ENCODE data around the gene CHRM2.

DNA sequence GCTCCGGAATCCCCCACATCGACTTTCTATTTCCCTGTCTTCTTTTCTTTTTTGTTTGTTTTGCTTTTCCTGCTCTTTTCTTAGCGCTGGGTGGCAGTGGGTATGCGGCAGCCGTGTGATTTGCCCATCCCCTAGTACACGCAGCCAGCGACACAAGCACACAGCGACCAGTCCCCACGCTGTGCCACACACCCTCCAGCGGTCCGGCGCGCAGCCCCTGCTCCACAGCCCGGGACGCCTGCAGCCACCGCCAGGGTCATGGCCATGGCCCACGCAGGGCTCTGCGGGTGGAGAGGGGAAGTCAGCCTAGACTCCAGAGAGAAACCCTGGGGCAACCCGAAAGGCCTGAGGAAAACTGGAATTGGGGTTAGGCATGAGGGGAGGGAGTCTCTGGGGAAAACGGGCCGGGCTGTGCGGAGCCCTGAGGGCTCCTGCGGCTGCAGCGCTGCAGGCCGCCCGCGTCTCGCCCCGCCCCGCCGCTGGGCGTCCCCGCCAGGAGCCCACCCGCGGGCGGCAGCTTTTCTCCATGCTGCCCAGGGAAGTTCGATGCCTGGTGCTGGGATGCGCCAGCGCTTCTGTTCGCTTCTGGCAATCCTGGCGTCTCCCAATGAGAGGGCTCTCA lies 2.5 kb downstream of the CHRM2 start:
- TF ChIP-seq, protein P1, sequence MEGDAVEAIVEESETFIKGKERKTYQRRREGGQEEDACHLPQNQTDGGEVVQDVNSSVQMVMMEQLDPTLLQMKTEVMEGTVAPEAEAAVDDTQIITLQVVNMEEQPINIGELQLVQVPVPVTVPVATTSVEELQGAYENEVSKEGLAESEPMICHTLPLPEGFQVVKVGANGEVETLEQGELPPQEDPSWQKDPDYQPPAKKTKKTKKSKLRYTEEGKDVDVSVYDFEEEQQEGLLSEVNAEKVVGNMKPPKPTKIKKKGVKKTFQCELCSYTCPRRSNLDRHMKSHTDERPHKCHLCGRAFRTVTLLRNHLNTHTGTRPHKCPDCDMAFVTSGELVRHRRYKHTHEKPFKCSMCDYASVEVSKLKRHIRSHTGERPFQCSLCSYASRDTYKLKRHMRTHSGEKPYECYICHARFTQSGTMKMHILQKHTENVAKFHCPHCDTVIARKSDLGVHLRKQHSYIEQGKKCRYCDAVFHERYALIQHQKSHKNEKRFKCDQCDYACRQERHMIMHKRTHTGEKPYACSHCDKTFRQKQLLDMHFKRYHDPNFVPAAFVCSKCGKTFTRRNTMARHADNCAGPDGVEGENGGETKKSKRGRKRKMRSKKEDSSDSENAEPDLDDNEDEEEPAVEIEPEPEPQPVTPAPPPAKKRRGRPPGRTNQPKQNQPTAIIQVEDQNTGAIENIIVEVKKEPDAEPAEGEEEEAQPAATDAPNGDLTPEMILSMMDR (IDR thresholded peaks at IDR 0.05), result no peak
- no peak for TF ChIP-seq POLR2A (IDR thresholded peaks at IDR 0.05)

Data from thyroid gland (tissue), 4 donors.